Measurements from ENCODE around the gene SIX3. TPM values are rescaled to one million over a fixed set of nuclear protein-coding genes. Genes with fewer than 3 reads are reported as not detected.

The SIX3 gene
- total RNA-seq, 1 experiment from 2014 or later: not detected

- in situ Hi-C loops (cut with HindIII; ENCODE audit: low pct_unique_long_range_greater_than_20kb, low sequenced_read_pairs): no loop called here
- DNase-seq (ENCODE audit: low read depth): no peak
These were observed 12.3 kb upstream of the SIX3 start for GRCh38 chr2:44929159-44929734.

GRCh38 chr2:44929735-44930273, 11.7 kb upstream of the SIX3 start:
- no peak for DNase-seq (ENCODE audit: low read depth)
- in situ Hi-C loops (cut with HindIII; ENCODE audit: low pct_unique_long_range_greater_than_20kb, low sequenced_read_pairs): no loop called here

- in situ Hi-C loops (cut with HindIII; ENCODE audit: low pct_unique_long_range_greater_than_20kb, low sequenced_read_pairs): no loop called here
- DNase-seq (ENCODE audit: low read depth): no peak
These were observed 11.0 kb upstream of the SIX3 start for GRCh38 chr2:44930274-44931197.

- in situ Hi-C loops (cut with HindIII; ENCODE audit: low pct_unique_long_range_greater_than_20kb, low sequenced_read_pairs): no loop called here
- DNase-seq (ENCODE audit: low read depth): no peak
These were observed 10.2 kb upstream of the SIX3 start for GRCh38 chr2:44931198-44931780.

- in situ Hi-C loops (cut with HindIII; ENCODE audit: low pct_unique_long_range_greater_than_20kb, low sequenced_read_pairs): no loop called here
- DNase-seq (ENCODE audit: low read depth): no peak
These were observed 9.4 kb upstream of the SIX3 start for GRCh38 chr2:44932079-44932478.

- no peak for DNase-seq (ENCODE audit: low read depth)
- in situ Hi-C loops (cut with HindIII; ENCODE audit: low pct_unique_long_range_greater_than_20kb, low sequenced_read_pairs): no loop called here
These were observed 8.7 kb upstream of the SIX3 start for GRCh38 chr2:44932564-44933392.

- in situ Hi-C loops (cut with HindIII; ENCODE audit: low pct_unique_long_range_greater_than_20kb, low sequenced_read_pairs): no loop called here
These were observed 8.0 kb upstream of the SIX3 start for GRCh38 chr2:44933434-44933951.

GRCh38 chr2:44934038-44934982, 7.2 kb upstream of the SIX3 start:
- in situ Hi-C loops (cut with HindIII; ENCODE audit: low pct_unique_long_range_greater_than_20kb, low sequenced_read_pairs): no loop called here
- DNase-seq (ENCODE audit: low read depth): no peak

More at GRCh38 chr2:44933434-44933951, 8.0 kb upstream of the SIX3 start:
- no peak for DNase-seq (ENCODE audit: low read depth)

- in situ Hi-C loops (cut with HindIII; ENCODE audit: low pct_unique_long_range_greater_than_20kb, low sequenced_read_pairs): no loop called here
- DNase-seq (ENCODE audit: low read depth): no peak
These were observed 6.3 kb upstream of the SIX3 start for GRCh38 chr2:44934983-44935728.

GRCh38 chr2:44935729-44936098, 5.8 kb upstream of the SIX3 start:
- in situ Hi-C loops (cut with HindIII; ENCODE audit: low pct_unique_long_range_greater_than_20kb, low sequenced_read_pairs): no loop called here
- DNase-seq (ENCODE audit: low read depth): no peak

- DNase-seq (ENCODE audit: low read depth): no peak
- in situ Hi-C loops (cut with HindIII; ENCODE audit: low pct_unique_long_range_greater_than_20kb, low sequenced_read_pairs): no loop called here
These were observed 5.2 kb upstream of the SIX3 start for GRCh38 chr2:44936275-44936674.

GRCh38 chr2:44936715-44937687, 4.5 kb upstream of the SIX3 start:
- in situ Hi-C loops (cut with HindIII; ENCODE audit: low pct_unique_long_range_greater_than_20kb, low sequenced_read_pairs): no loop called here
- no peak for DNase-seq (ENCODE audit: low read depth)

- in situ Hi-C loops (cut with HindIII; ENCODE audit: low pct_unique_long_range_greater_than_20kb, low sequenced_read_pairs): no loop called here
- DNase-seq (ENCODE audit: low read depth): no peak
These were observed 3.7 kb upstream of the SIX3 start for GRCh38 chr2:44937688-44938240.

GRCh38 chr2:44938287-44939105, 3.0 kb upstream of the SIX3 start:
- DNase-seq (ENCODE audit: low read depth): no peak
- in situ Hi-C loops (cut with HindIII; ENCODE audit: low pct_unique_long_range_greater_than_20kb, low sequenced_read_pairs): no loop called here

Data from Caki2 (cell line).